GM23338 (cell line): Measurements from ENCODE around the gene BAK1. TPM values are rescaled to one million over a fixed set of nuclear protein-coding genes. Genes with fewer than 3 reads are reported as not detected.
A peak's percentile ranks its signal among the peaks of the same experiment; 100 is the strongest.

ENCODE experiments used
- ATAC-seq: fragments of 200-7000 bp; cut with Tn5 transposase; 3 replicates; pipeline ENCODE4 v1.9.1; 2020
- DNase-seq: peaks from one replicate; pipeline ENCODE4 v3.0.0-alpha.2; 2015; ENCODE audit warnings: low spot score
- H2AFZ ChIP-seq: fragments of 200-600 bp; sonication (generic); 2 replicates; pipeline ENCODE4 v1.8.0; 2016; ENCODE audit warnings: antibody characterized with exemption, mild to moderate bottlenecking, moderate library complexity
- H3F3A ChIP-seq: fragments of 200-600 bp; sonication (generic); replicated peaks from 2 replicates; pipeline ENCODE4 v1.8.0; 2017; ENCODE audit warnings: antibody characterized with exemption, mixed run types, low read depth
- H3K27ac ChIP-seq: fragments of 200-600 bp; sonication (generic); 2 replicates; pipeline ENCODE4 v1.6.1; 2016; ENCODE audit warnings: low read depth
- H3K27me3 ChIP-seq: fragments of 200-600 bp; sonication (generic); 2 replicates; pipeline ENCODE4 v1.8.0; 2016; ENCODE audit warnings: mild to moderate bottlenecking, mixed run types, moderate library complexity; ENCODE audit not compliant: insufficient read depth
- H3K36me3 ChIP-seq: fragments of 200-600 bp; sonication (generic); 2 replicates; pipeline ENCODE4 v1.8.0; 2016; ENCODE audit warnings: mild to moderate bottlenecking; ENCODE audit not compliant: insufficient read depth
- H3K4me1 ChIP-seq: fragments of 200-600 bp; sonication (generic); 2 replicates; pipeline ENCODE4 v1.8.0; 2016; ENCODE audit warnings: mild to moderate bottlenecking, moderate library complexity; ENCODE audit not compliant: insufficient read depth
- H3K4me2 ChIP-seq: fragments of 200-600 bp; sonication (generic); 2 replicates; pipeline ENCODE4 v1.7.1; 2017; ENCODE audit warnings: mixed run types
- H3K4me3 ChIP-seq: fragments of 200-600 bp; sonication (generic); 2 replicates; pipeline ENCODE4 v1.6.1; 2016; ENCODE audit warnings: mixed run types
- H3K79me2 ChIP-seq: fragments of 200-600 bp; sonication (generic); replicated peaks from 2 replicates; pipeline ENCODE4 v1.8.0; 2017; ENCODE audit warnings: mild to moderate bottlenecking; ENCODE audit not compliant: insufficient read depth
- H3K9me2 ChIP-seq: fragments of 200-600 bp; sonication (generic); 2 replicates; pipeline ENCODE4 v1.8.0; 2017; ENCODE audit not compliant: insufficient read depth
- H4K20me1 ChIP-seq: fragments of 200-600 bp; sonication (generic); replicated peaks from 2 replicates; pipeline ENCODE4 v1.8.0; 2017; ENCODE audit warnings: mild to moderate bottlenecking; ENCODE audit not compliant: insufficient read depth
- H3K27ac Mint-ChIP-seq: 2 replicates; pipeline ENCODE4 v1.8.0; 2020; ENCODE audit warnings: inconsistent platforms, mild to moderate bottlenecking, moderate library complexity, mixed read lengths
- H3K27me3 Mint-ChIP-seq: 3 replicates; pipeline ENCODE4 v1.8.0; 2022; ENCODE audit warnings: low read depth, mild to moderate bottlenecking, moderate library complexity, mixed read lengths, inconsistent platforms; ENCODE audit not compliant: insufficient read depth, poor library complexity
- H3K36me3 Mint-ChIP-seq: 3 replicates; pipeline ENCODE4 v1.8.0; 2021; ENCODE audit warnings: low read depth, mild to moderate bottlenecking, inconsistent platforms, moderate library complexity, mixed read lengths
- H3K4me1 Mint-ChIP-seq: 3 replicates; pipeline ENCODE4 v1.8.0; 2020; ENCODE audit warnings: mild to moderate bottlenecking, inconsistent platforms, mixed read lengths
- H3K4me3 Mint-ChIP-seq: 3 replicates; pipeline ENCODE4 v1.8.0; 2021; ENCODE audit warnings: moderate library complexity, mild to moderate bottlenecking, inconsistent platforms, mixed read lengths
- H3K9me3 Mint-ChIP-seq: 3 replicates; pipeline ENCODE4 v1.8.0; 2020; ENCODE audit warnings: moderate library complexity, mild to moderate bottlenecking, inconsistent platforms, mixed read lengths
- CTCF ChIP-seq, 2 experiments: fragments of 200-600 bp in 1 of 2; sonication (generic) in 1 of 2; conservative IDR thresholded peaks; 2 replicates each; pipeline versions ENCODE4 v1.5.1 to v1.6.1; 2016 to 2017; ENCODE audit warnings: antibody characterized with exemption in 2 of 2, low read depth in 2 of 2, mild to moderate bottlenecking in 2 of 2, moderate library complexity in 1 of 2
- JUNB ChIP-seq: IDR thresholded peaks from one replicate; pipeline ENCODE4 v1.6.1; 2016; ENCODE audit warnings: antibody characterized with exemption; ENCODE audit not compliant: unreplicated experiment
- NANOG ChIP-seq: IDR thresholded peaks from 2 replicates; pipeline ENCODE4 v1.6.1; 2016; ENCODE audit warnings: antibody characterized with exemption, borderline replicate concordance
- POLR2AphosphoS5 ChIP-seq: IDR thresholded peaks from 2 replicates; pipeline ENCODE4 v1.6.1; 2016; ENCODE audit warnings: antibody characterized with exemption, low read depth
- REST ChIP-seq: IDR thresholded peaks from one replicate; pipeline ENCODE4 v1.6.1; 2018; ENCODE audit warnings: antibody characterized with exemption; ENCODE audit not compliant: unreplicated experiment
- polyA plus RNA-seq: library from polyadenylated mRNA; unstranded; fragments of >200 nt; fragmentation: Nextera tagmentation; extraction: Ambion mirVana; gene quantifications from 2 replicates; pipeline ENCODE4 v1.2.1, GENCODE V29; 2016
- total RNA-seq: library from RNA; depleted of rRNA; stranded (reverse); fragments of >200 nt; shearing (Covaris generic); gene quantifications from 2 replicates; pipeline ENCODE4 v1.2.3, GENCODE V29; 2014

The BAK1 gene
- total and polyA plus RNA-seq, 2 experiments from 2014 or later, result 22.2 to 45.0 TPM

- TF ChIP-seq REST (no peak), JUNB (no peak)
These were observed 31.0 kb upstream of the BAK1 start (continued) for GRCh38 chr6:33610779-33611732.

- ATAC-seq, result peak; percentile 6; the same call in 1 of the 3 replicates
These were observed 30.0 kb upstream of the BAK1 start for GRCh38 chr6:33610067-33610466.

More at GRCh38 chr6:33610067-33610466, 30.0 kb upstream of the BAK1 start:
- Histone ChIP-seq H2AFZ (peak overlapping the region; percentile 95), H3K36me3 (no peaks in the 10 kb centered on the region), H3K79me2 (no peaks in the 10 kb centered on the region), H3K4me3 (no peak overlapping the region), H3K9me2 (no peaks in the 10 kb centered on the region), H4K20me1 (no peaks in the 10 kb centered on the region), H3F3A (no peaks in the 10 kb centered on the region), H3K4me2 (0 out of 2 replicates have a peak overlapping the region, but pooled peaks have one; percentile 20), H3K27me3 (no peaks in the 10 kb centered on the region), H3K27ac (no peak overlapping the region), H3K4me1 (peaks cover 29% of the 10 kb centered on the region)
- Mint-ChIP-seq H3K4me1 (peaks cover 43% of the 10 kb centered on the region), H3K4me3 (no peak overlapping the region), H3K9me3 (peaks cover 4% of the 10 kb centered on the region; the same call in 2 of the 3 replicates), H3K36me3 (peaks cover 4% of the 10 kb centered on the region; the same call in 1 of the 3 replicates), H3K27me3 (peaks cover 21% of the 10 kb centered on the region), H3K27ac (peak overlapping the region; percentile 55; the same call in 1 of the 2 replicates)
- TF ChIP-seq NANOG, result no peak
- no peak for TF ChIP-seq POLR2AphosphoS5
- no peak for TF ChIP-seq CTCF (conservative IDR thresholded peaks at IDR 0.05; ENCODE audit: low read depth in 2 of 2)
- no peak for DNase-seq
